Endothelial cell of umbilical vein (primary cell): ENCODE results near the gene RAB40C. TPM values are rescaled to one million over a fixed set of nuclear protein-coding genes. Genes with fewer than 3 reads are reported as not detected.

Experiments
- BruUV-seq: library from RNA; stranded (reverse); fragments of 400-500 nt; replicated peaks from 2 replicates; lab custom pipeline; 2021; lab: Mats Ljungman, UMichigan
- CTCF ChIA-PET: fragments of 300-600, 350-600 bp; sonication (Branson Sonifier 250); formaldehyde crosslinking; loops from one replicate; lab custom pipeline; 2021; ENCODE audit warnings: antibody characterized with exemption, inconsistent platforms; lab: Charles Lee
- POLR2A ChIA-PET: fragments of 300-600, 350-600 bp; sonication (Branson Sonifier 250); formaldehyde crosslinking; loops from one replicate; lab custom pipeline; 2021; ENCODE audit warnings: antibody characterized with exemption, inconsistent platforms; lab: Charles Lee
- DNase-seq: peaks from one replicate; pipeline ENCODE4 v3.0.0-alpha.2; 2011; ENCODE audit warnings: low read depth, low spot score
- FAIRE-seq: peaks from 2 replicates; lab custom pipeline; 2011; peaks lifted over from hg19 to GRCh38; lab: Jason Lieb, UNC
- H2AFZ ChIP-seq: 2 replicates; pipeline ENCODE4 v1.6.0; 2012; ENCODE audit warnings: low read depth, low read length, control low read depth, inconsistent platforms
- H3K27ac ChIP-seq: 2 replicates; pipeline ENCODE4 v1.5.1; 2011; ENCODE audit warnings: low read depth, mild to moderate bottlenecking, control low read depth, low read length, moderate library complexity; ENCODE audit not compliant: insufficient read depth
- H3K27me3 ChIP-seq, 2 experiments: 2 replicates each; pipeline versions ENCODE4 v1.6.0 to v1.6.1; 2011; ENCODE audit warnings: low read length in 2 of 2, mixed read lengths in 1 of 2; ENCODE audit not compliant: control insufficient read depth in 2 of 2, insufficient read depth in 2 of 2
- H3K36me3 ChIP-seq, 2 experiments: 2 replicates in 1 of 2; 3 replicates in 1 of 2; pipeline ENCODE4 v1.5.1; 2011; ENCODE audit warnings: low read length in 2 of 2, mild to moderate bottlenecking in 1 of 2, moderate library complexity in 1 of 2; ENCODE audit not compliant: control insufficient read depth in 2 of 2, insufficient read depth in 2 of 2; ENCODE audit errors: extremely low read depth in 1 of 2
- H3K4me1 ChIP-seq: 3 replicates; pipeline ENCODE4 v1.5.1; 2011; ENCODE audit warnings: mild to moderate bottlenecking, low read length; ENCODE audit not compliant: control insufficient read depth, insufficient read depth; ENCODE audit errors: extremely low read depth
- H3K4me2 ChIP-seq: 2 replicates; pipeline ENCODE4 v1.6.1; 2011; ENCODE audit warnings: low read length, control low read depth, mixed read lengths; ENCODE audit not compliant: insufficient read depth
- H3K4me3 ChIP-seq, 3 experiments: fragments of 200-600 bp in 1 of 3; sonication (generic), shearing (Covaris generic) in 1 of 3; replicated peaks in 1 of 3; 2 replicates each; pipeline ENCODE4 v1.5.1; 2011 to 2016; ENCODE audit warnings: control low read depth in 3 of 3, low read length in 3 of 3, mild to moderate bottlenecking in 2 of 3, inconsistent platforms in 1 of 3, low read depth in 1 of 3, moderate library complexity in 1 of 3; ENCODE audit not compliant: insufficient read depth in 1 of 3
- H3K79me2 ChIP-seq: 2 replicates; pipeline ENCODE4 v1.6.0; 2012; ENCODE audit warnings: low read length, inconsistent platforms; ENCODE audit not compliant: control insufficient read depth, insufficient read depth
- H3K9ac ChIP-seq: replicated peaks from 2 replicates; pipeline ENCODE3; 2011; ENCODE audit warnings: low read length, control low read depth; ENCODE audit not compliant: insufficient read depth; ENCODE audit errors: extremely low read depth
- H3K9me1 ChIP-seq: replicated peaks from 3 replicates; pipeline ENCODE4 v1.6.0; 2011; ENCODE audit warnings: mild to moderate bottlenecking, low read length; ENCODE audit not compliant: control insufficient read depth, insufficient read depth; ENCODE audit errors: extremely low read depth
- H3K9me3 ChIP-seq: replicated peaks from 2 replicates; pipeline ENCODE4 v1.5.1; 2012; ENCODE audit warnings: low read length, inconsistent platforms; ENCODE audit not compliant: control insufficient read depth, insufficient read depth
- H4K20me1 ChIP-seq: replicated peaks from 2 replicates; pipeline ENCODE3; 2011; ENCODE audit warnings: mild to moderate bottlenecking, low read length; ENCODE audit not compliant: control insufficient read depth, insufficient read depth; ENCODE audit errors: extremely low read depth
- CTCF ChIP-seq, 2 donors: IDR thresholded peaks; 1 replicate in 1 of 2; 2 replicates in 1 of 2; pipeline ENCODE4 v1.5.1; 2011; ENCODE audit warnings: low read length in 2 of 2, mild to moderate bottlenecking in 2 of 2, moderate library complexity in 2 of 2, control low read depth in 1 of 2, inconsistent platforms in 1 of 2, low read depth in 1 of 2; ENCODE audit not compliant: insufficient read depth in 1 of 2; ENCODE audit errors: extremely low read depth in 1 of 2
- EZH2 ChIP-seq: IDR thresholded peaks from 2 replicates; pipeline ENCODE4 v1.6.1; 2012; ENCODE audit warnings: borderline replicate concordance, low read depth, mild to moderate bottlenecking, moderate library complexity, low read length, inconsistent platforms; ENCODE audit not compliant: severe bottlenecking
- FOS ChIP-seq: IDR thresholded peaks from 2 replicates; pipeline ENCODE4 v1.6.1; 2011; ENCODE audit warnings: mild to moderate bottlenecking, low read length, moderate library complexity, borderline replicate concordance; ENCODE audit not compliant: insufficient read depth
- GATA2 ChIP-seq: IDR thresholded peaks from 2 replicates; pipeline ENCODE4 v1.7.0; 2011; ENCODE audit warnings: low read depth, mild to moderate bottlenecking, moderate library complexity, mixed read lengths, low read length; ENCODE audit not compliant: insufficient read length, insufficient read depth
- JUN ChIP-seq: IDR thresholded peaks from 2 replicates; pipeline ENCODE4 v1.6.1; 2011; ENCODE audit warnings: borderline replicate concordance, low read depth; ENCODE audit not compliant: insufficient read length, insufficient read depth
- MAX ChIP-seq: IDR thresholded peaks from 2 replicates; pipeline ENCODE4 v1.6.1; 2011; ENCODE audit not compliant: insufficient read depth, insufficient read length
- MYC ChIP-seq: IDR thresholded peaks from one replicate; pipeline ENCODE4 v1.6.1; 2011; ENCODE audit warnings: mild to moderate bottlenecking, low read depth, low read length
- POLR2A ChIP-seq: IDR thresholded peaks from 2 replicates; pipeline ENCODE4 v1.6.1; 2012; ENCODE audit warnings: low read depth, mild to moderate bottlenecking, control low read depth, low read length
- POLR2AphosphoS5 ChIP-seq: IDR thresholded peaks from 2 replicates; pipeline ENCODE4 v1.6.1; 2012; ENCODE audit warnings: low read depth, mild to moderate bottlenecking, control low read depth, low read length, moderate library complexity; ENCODE audit not compliant: insufficient read depth
- dilution Hi-C: fragments of 300-500 bp; cut with MboI; formaldehyde crosslinking; loops from one replicate; pipeline ENCODE4 v1.15.0; 2019; ENCODE audit warnings: low sequenced_read_pairs; ENCODE audit not compliant: extremely low pct_ligation_motif_present
- intact Hi-C: fragments of 100-400 bp; cut with micrococcal nuclease; formaldehyde crosslinking; loops from one replicate; pipeline ENCODE4 v1.10.0; 2022
- polyA plus RNA-seq, 4 experiments: library from polyadenylated mRNA; depleted of rRNA in 3 of 4; stranded (reverse) in 3 of 4; unstranded in 1 of 4; fragments of >200 nt; gene quantifications; 2 replicates each; pipeline versions ENCODE4 v1.2.1 to v1.2.3, GENCODE V29; 2011 to 2012; ENCODE audit warnings: missing spikeins in 1 of 4
- total RNA-seq: library from RNA; stranded (reverse); gene quantifications from 2 replicates; pipeline ENCODE4 v1.2.3, GENCODE V29; 2021

The RAB40C gene
- total and polyA plus RNA-seq, 2 donors (not counting 3 experiments of a cell fraction or from before 2014, with no cell fraction given) = 12.4 to 18.8 TPM

- no TSS peak for BruUV-seq
- H4K20me1 ChIP-seq = no peaks in the 10 kb centered on the region
- dilution Hi-C loops = no loop called here
- no peak overlapping the region for H3K4me3 ChIP-seq
- no peak for TF ChIP-seq CTCF (IDR thresholded peaks at IDR 0.05; ENCODE audit: extremely low read depth in 1 of 2, insufficient read depth in 1 of 2, low read depth in 1 of 2, low read length in 2 of 2)
- no peak for TF ChIP-seq MAX
- TF ChIP-seq JUN = no peak
- TF ChIP-seq MYC = no peak
- no peak for TF ChIP-seq EZH2
- no peak for TF ChIP-seq FOS
- no peak for TF ChIP-seq GATA2
- TF ChIP-seq POLR2A = no peak
- TF ChIP-seq POLR2AphosphoS5 = no peak
- DNase-seq = no peak
- H3K79me2 ChIP-seq = peaks cover 8% of the 10 kb centered on the region
- H3K36me3 ChIP-seq = no peaks in the 10 kb centered on the region
- no peak overlapping the region for H3K27ac ChIP-seq
- H3K4me2 ChIP-seq = no peak overlapping the region
- intact Hi-C loops = no loop called here
- CTCF ChIA-PET = interaction anchor here (1.1 kb wide), 1 partner anchor 23 kb away, joined by 3 read pairs; no protein-coding TSS in a partner anchor
- peaks cover 13% of the 10 kb centered on the region for H3K4me1 ChIP-seq
- POLR2A ChIA-PET = no interaction called here
- H3K9me1 ChIP-seq = no peaks in the 10 kb centered on the region
- H3K9ac ChIP-seq = no peak overlapping the region
- FAIRE-seq = no peak
- H2AFZ ChIP-seq = no peak overlapping the region
- H3K9me3 ChIP-seq = no peaks in the 10 kb centered on the region
- no peaks in the 10 kb centered on the region for H3K27me3 ChIP-seq
Observed at GRCh38 chr16:638034-638543, 48.2 kb downstream of the RAB40C start.
